ENCODE data around the gene PARD3.

DNA sequence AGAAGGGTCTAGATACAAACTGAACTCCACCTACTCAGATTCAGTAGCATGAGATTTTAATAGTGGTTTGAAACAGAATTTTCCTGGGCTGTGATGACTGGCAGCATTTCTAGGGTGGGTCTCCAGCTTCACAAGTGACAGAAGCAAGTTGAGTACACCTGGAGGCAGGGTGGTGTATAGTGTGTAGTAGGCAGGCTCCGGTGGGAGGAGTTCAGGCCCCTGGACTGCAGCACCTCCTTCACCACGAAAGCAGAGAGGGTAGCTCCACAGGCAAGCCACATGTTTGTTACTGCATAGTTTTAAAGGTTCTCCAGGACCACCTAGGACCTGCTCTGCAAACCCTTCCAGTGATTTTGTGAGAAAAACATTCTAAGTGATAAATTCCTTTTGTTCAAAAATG is 347.2 kb downstream of the PARD3 start:
- TF ChIP-seq, protein P1, sequence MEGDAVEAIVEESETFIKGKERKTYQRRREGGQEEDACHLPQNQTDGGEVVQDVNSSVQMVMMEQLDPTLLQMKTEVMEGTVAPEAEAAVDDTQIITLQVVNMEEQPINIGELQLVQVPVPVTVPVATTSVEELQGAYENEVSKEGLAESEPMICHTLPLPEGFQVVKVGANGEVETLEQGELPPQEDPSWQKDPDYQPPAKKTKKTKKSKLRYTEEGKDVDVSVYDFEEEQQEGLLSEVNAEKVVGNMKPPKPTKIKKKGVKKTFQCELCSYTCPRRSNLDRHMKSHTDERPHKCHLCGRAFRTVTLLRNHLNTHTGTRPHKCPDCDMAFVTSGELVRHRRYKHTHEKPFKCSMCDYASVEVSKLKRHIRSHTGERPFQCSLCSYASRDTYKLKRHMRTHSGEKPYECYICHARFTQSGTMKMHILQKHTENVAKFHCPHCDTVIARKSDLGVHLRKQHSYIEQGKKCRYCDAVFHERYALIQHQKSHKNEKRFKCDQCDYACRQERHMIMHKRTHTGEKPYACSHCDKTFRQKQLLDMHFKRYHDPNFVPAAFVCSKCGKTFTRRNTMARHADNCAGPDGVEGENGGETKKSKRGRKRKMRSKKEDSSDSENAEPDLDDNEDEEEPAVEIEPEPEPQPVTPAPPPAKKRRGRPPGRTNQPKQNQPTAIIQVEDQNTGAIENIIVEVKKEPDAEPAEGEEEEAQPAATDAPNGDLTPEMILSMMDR (conservative IDR thresholded peaks at IDR 0.05; ENCODE audit: low read depth, low read length), result no peak
- TF ChIP-seq EZH2phosphoT487 (IDR thresholded peaks at IDR 0.05; ENCODE audit: borderline replicate concordance, low read length), result no peak
- no peak for TF ChIP-seq EZH2 (IDR thresholded peaks at IDR 0.05; ENCODE audit: low read length, unreplicated experiment)
